Liver (tissue), 9 donors: ENCODE measurements around the gene THOC1. TPM values are rescaled to one million over a fixed set of nuclear protein-coding genes. Genes with fewer than 3 reads are reported as not detected.

ENCODE experiments used
- DNase-seq: peaks from one replicate; pipeline ENCODE4 v3.0.0-alpha.2; 2017; ENCODE audit warnings: low spot score
- H3K27ac ChIP-seq, 2 donors: one replicate each; pipeline ENCODE4 v1.7.0; 2013; ENCODE audit warnings: inconsistent platforms in 2 of 2, low read length in 2 of 2, control low read depth in 1 of 2, low read depth in 1 of 2, mild to moderate bottlenecking in 1 of 2
- H3K27me3 ChIP-seq, 4 donors: one replicate each; pipeline versions ENCODE4 v1.6.1 to v1.7.0; 2013; ENCODE audit warnings: low read length in 3 of 4, inconsistent platforms in 1 of 4, mild to moderate bottlenecking in 1 of 4, moderate library complexity in 1 of 4; ENCODE audit not compliant: control insufficient read depth in 4 of 4, insufficient read depth in 4 of 4
- H3K36me3 ChIP-seq, 4 donors: one replicate each; pipeline versions ENCODE4 v1.6.1 to v1.7.0; 2013; ENCODE audit warnings: low read length in 3 of 4, mild to moderate bottlenecking in 3 of 4, low read depth in 1 of 4, moderate library complexity in 1 of 4; ENCODE audit not compliant: control insufficient read depth in 4 of 4, insufficient read depth in 3 of 4
- H3K4me1 ChIP-seq, 4 donors: one replicate each; pipeline versions ENCODE4 v1.6.1 to v1.7.0; 2013; ENCODE audit warnings: low read length in 3 of 4, mild to moderate bottlenecking in 3 of 4, moderate library complexity in 1 of 4; ENCODE audit not compliant: control insufficient read depth in 4 of 4, insufficient read depth in 4 of 4
- H3K4me3 ChIP-seq, 3 donors: one replicate each; pipeline versions ENCODE4 v1.6.1 to v1.7.0; 2013; ENCODE audit warnings: low read length in 3 of 3, control low read depth in 1 of 3, low read depth in 1 of 3, mild to moderate bottlenecking in 1 of 3
- H3K9ac ChIP-seq, 2 donors: one replicate each; pipeline ENCODE4 v1.7.0; 2013; ENCODE audit warnings: low read length in 2 of 2, mild to moderate bottlenecking in 2 of 2, moderate library complexity in 2 of 2, control low read depth in 1 of 2, low read depth in 1 of 2
- H3K9me3 ChIP-seq, 4 donors: one replicate each; pipeline versions ENCODE4 v1.6.1 to v1.7.0; 2013; ENCODE audit warnings: low read length in 3 of 4; ENCODE audit not compliant: control insufficient read depth in 4 of 4
- FOXA1 ChIP-seq: IDR thresholded peaks from 2 replicates; pipeline ENCODE4 v1.6.1; 2016; ENCODE audit warnings: antibody characterized with exemption
- FOXA2 ChIP-seq: IDR thresholded peaks from 2 replicates; pipeline ENCODE4 v1.6.1; 2016; ENCODE audit warnings: antibody characterized with exemption
- HNF4A ChIP-seq, 2 donors: conservative IDR thresholded peaks; 2 replicates each; pipeline ENCODE4 v1.6.1; 2016; ENCODE audit warnings: antibody characterized with exemption in 2 of 2, mild to moderate bottlenecking in 2 of 2
- HNF4G ChIP-seq: IDR thresholded peaks from 2 replicates; pipeline ENCODE4 v1.6.1; 2016; ENCODE audit warnings: antibody characterized with exemption
- JUND ChIP-seq, 2 donors: IDR thresholded peaks; 2 replicates each; pipeline ENCODE4 v1.6.1; 2016; ENCODE audit warnings: antibody characterized with exemption in 2 of 2
- NR2F2 ChIP-seq: IDR thresholded peaks from 2 replicates; pipeline ENCODE4 v1.6.1; 2016; ENCODE audit warnings: antibody characterized with exemption
- RAD21 ChIP-seq, 2 donors: IDR thresholded peaks; 2 replicates each; pipeline ENCODE4 v1.6.1; 2016; ENCODE audit warnings: antibody characterized with exemption in 2 of 2, mild to moderate bottlenecking in 2 of 2
- RXRA ChIP-seq, 2 donors: IDR thresholded peaks; 2 replicates each; pipeline ENCODE4 v1.6.1; 2017 to 2018; ENCODE audit warnings: antibody characterized with exemption in 2 of 2, mild to moderate bottlenecking in 1 of 2
- SP1 ChIP-seq: IDR thresholded peaks from 2 replicates; pipeline ENCODE4 v1.6.1; 2018; ENCODE audit warnings: antibody characterized with exemption, mild to moderate bottlenecking
- TAF1 ChIP-seq: conservative IDR thresholded peaks from 2 replicates; pipeline ENCODE4 v1.6.1; 2016; ENCODE audit warnings: antibody characterized with exemption, mild to moderate bottlenecking
- WGBS: extraction: QIAGEN DNeasy Blood & Tissue Kit; methylation state at CpG from one replicate; pipeline ENCODE4 v1.1.7; 2013; 5-methylcytosine and 5-hydroxymethylcytosine counted together
- polyA plus RNA-seq, 2 donors: library from polyadenylated mRNA; stranded (reverse) in 1 of 2; unstranded in 1 of 2; fragments of 200-250 nt in 1 of 2; fragments of >200 nt in 1 of 2; fragmentation: Nextera tagmentation in 1 of 2; extraction: Ambion mirVana in 1 of 2; gene quantifications; one replicate each; pipeline versions ENCODE4 v1.2.1 to v1.2.3, GENCODE V29; 2013 to 2015
- total RNA-seq, 2 donors: library from RNA; depleted of rRNA; stranded (reverse); fragments of >200 nt; gene quantifications; one replicate each; pipeline ENCODE4 v1.2.3, GENCODE V29; 2014
- TF ChIP-seq, protein P1 (sequence below): IDR thresholded peaks from 2 replicates; pipeline ENCODE4 v1.6.1; 2016; ENCODE audit warnings: antibody characterized with exemption, mild to moderate bottlenecking
- TF ChIP-seq, protein P2 (sequence below): IDR thresholded peaks from 2 replicates; pipeline ENCODE4 v1.6.1; 2016; ENCODE audit warnings: antibody characterized with exemption
- TF ChIP-seq, protein P3 (sequence below): IDR thresholded peaks from 2 replicates; pipeline ENCODE4 v1.6.1; 2016; ENCODE audit warnings: antibody characterized with exemption
- TF ChIP-seq, protein P4 (sequence below): fragments of 150-350 bp; IDR thresholded peaks from 2 replicates; pipeline ENCODE4 v1.5.1; 2017; ENCODE audit warnings: improper control_type of control experiment, low read depth, low read length; ENCODE audit not compliant: missing input control
- donor health status: healthy.
- donor health status: healthy.
- donor health status: healthy.
- donor health status: healthy.
- donor health status: healthy.

Gene THOC1
- total and polyA plus RNA-seq, 4 donors: 5.2 to 30.5 (median 22.0) TPM

DNA sequence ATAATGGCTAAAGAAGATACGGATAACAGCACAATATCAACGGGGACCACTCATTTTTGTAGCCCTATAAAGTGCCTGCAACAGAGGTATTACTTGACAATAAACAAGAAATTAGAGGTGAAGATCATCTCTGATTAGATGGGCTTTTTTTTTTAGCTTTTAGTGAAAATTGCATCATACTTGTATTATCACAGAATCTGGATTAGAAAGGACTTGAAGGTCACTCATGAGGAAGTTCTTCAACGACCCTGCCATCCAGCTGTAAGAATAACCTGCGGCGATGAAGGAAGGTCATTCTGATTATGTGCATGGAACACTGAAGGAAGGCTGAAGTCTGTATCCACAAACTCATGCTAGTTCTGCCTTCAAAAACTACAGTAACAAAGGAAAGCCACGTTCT is 40.5 kb downstream of the THOC1 start:
- WGBS: 94% methylated on average over 6 of the region's 6 CpGs
- no peak overlapping the region for H3K9ac ChIP-seq
- TF ChIP-seq SP1 (no peak), NR2F2 (no peak), RAD21 (IDR thresholded peaks at IDR 0.05) (no peak)
- H3K4me1 ChIP-seq: no peaks in the 10 kb centered on the region
- H3K36me3 ChIP-seq: peaks cover 2 to 20% (median 18%) of the 10 kb centered on the region in 4 donors
- DNase-seq: no peak
- no peaks in the 10 kb centered on the region for H3K9me3 ChIP-seq
- H3K27ac ChIP-seq: no peak overlapping the region
- no peaks in the 10 kb centered on the region for H3K27me3 ChIP-seq
- H3K4me3 ChIP-seq: no peak overlapping the region

DNA sequence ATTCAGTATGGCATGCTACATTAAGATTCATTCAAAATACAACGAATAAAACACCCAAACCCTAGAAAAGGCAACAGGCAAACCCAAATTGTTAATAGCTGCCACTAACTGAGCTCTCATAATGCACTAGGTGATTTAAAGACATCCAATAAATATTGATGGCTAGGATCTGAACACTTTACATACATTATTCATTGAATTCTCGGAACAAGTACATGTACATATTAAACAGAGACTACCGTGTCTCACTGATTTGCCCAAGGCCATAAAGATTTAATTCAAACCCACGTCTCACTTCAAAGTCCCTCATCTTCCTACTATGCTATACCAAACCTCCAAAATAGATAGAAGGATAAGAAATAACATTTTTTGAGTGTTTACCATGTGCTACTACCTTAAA is 42.1 kb downstream of the THOC1 start:
- Histone ChIP-seq H3K4me3 (no peak overlapping the region), H3K9me3 (no peaks in the 10 kb centered on the region), H3K27me3 (no peaks in the 10 kb centered on the region), H3K4me1 (no peaks in the 10 kb centered on the region), H3K27ac (no peak overlapping the region), H3K36me3 (peaks cover 2 to 23% (median 19%) of the 10 kb centered on the region in 4 donors), H3K9ac (no peak overlapping the region)
- WGBS: 96% methylated on average over 4 of the region's 4 CpGs
- TF ChIP-seq HNF4A (conservative IDR thresholded peaks at IDR 0.05) (no peak), FOXA1 (no peak), SP1 (no peak)
- no peak for DNase-seq

DNA sequence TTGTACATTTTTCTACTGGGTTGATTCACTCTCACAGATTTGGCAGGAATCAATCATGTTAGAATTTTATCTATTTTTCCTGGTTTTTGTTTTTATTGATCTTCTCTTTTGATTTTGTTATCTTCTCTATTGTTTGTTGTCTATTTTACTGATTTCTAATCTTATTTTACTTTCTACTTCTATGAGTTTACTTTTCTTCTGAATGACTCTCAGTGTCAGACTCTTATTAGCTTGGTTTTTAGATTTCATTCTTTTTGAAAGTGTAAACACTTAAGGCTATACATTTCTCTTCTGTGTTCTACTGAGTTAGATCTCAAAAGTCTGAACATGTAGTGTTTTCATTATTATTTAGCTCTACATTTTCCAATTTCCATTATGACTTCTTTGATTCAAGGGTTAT is 47.1 kb downstream of the THOC1 start:
- peaks cover 8 to 43% (median 32%) of the 10 kb centered on the region in 4 donors for H3K36me3 ChIP-seq
- no peak for DNase-seq

More for the DNA sequence above, 47.1 kb downstream of the THOC1 start:
- Histone ChIP-seq H3K9me3 (no peaks in the 10 kb centered on the region), H3K27me3 (no peaks in the 10 kb centered on the region), H3K4me3 (no peak overlapping the region), H3K9ac (no peak overlapping the region), H3K4me1 (no peaks in the 10 kb centered on the region), H3K27ac (no peak overlapping the region)
- TF ChIP-seq TAF1 (no peak), JUND (IDR thresholded peaks at IDR 0.05) (no peak), SP1 (no peak), FOXA2 (no peak), NR2F2 (no peak), RXRA (IDR thresholded peaks at IDR 0.05) (no peak), HNF4A (conservative IDR thresholded peaks at IDR 0.05) (no peak), RAD21 (IDR thresholded peaks at IDR 0.05) (no peak), HNF4G (no peak)
- TF ChIP-seq, protein P1, sequence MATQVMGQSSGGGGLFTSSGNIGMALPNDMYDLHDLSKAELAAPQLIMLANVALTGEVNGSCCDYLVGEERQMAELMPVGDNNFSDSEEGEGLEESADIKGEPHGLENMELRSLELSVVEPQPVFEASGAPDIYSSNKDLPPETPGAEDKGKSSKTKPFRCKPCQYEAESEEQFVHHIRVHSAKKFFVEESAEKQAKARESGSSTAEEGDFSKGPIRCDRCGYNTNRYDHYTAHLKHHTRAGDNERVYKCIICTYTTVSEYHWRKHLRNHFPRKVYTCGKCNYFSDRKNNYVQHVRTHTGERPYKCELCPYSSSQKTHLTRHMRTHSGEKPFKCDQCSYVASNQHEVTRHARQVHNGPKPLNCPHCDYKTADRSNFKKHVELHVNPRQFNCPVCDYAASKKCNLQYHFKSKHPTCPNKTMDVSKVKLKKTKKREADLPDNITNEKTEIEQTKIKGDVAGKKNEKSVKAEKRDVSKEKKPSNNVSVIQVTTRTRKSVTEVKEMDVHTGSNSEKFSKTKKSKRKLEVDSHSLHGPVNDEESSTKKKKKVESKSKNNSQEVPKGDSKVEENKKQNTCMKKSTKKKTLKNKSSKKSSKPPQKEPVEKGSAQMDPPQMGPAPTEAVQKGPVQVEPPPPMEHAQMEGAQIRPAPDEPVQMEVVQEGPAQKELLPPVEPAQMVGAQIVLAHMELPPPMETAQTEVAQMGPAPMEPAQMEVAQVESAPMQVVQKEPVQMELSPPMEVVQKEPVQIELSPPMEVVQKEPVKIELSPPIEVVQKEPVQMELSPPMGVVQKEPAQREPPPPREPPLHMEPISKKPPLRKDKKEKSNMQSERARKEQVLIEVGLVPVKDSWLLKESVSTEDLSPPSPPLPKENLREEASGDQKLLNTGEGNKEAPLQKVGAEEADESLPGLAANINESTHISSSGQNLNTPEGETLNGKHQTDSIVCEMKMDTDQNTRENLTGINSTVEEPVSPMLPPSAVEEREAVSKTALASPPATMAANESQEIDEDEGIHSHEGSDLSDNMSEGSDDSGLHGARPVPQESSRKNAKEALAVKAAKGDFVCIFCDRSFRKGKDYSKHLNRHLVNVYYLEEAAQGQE: no peak
- TF ChIP-seq, protein P2, sequence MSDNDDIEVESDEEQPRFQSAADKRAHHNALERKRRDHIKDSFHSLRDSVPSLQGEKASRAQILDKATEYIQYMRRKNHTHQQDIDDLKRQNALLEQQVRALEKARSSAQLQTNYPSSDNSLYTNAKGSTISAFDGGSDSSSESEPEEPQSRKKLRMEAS: no peak
- TF ChIP-seq, protein P3, sequence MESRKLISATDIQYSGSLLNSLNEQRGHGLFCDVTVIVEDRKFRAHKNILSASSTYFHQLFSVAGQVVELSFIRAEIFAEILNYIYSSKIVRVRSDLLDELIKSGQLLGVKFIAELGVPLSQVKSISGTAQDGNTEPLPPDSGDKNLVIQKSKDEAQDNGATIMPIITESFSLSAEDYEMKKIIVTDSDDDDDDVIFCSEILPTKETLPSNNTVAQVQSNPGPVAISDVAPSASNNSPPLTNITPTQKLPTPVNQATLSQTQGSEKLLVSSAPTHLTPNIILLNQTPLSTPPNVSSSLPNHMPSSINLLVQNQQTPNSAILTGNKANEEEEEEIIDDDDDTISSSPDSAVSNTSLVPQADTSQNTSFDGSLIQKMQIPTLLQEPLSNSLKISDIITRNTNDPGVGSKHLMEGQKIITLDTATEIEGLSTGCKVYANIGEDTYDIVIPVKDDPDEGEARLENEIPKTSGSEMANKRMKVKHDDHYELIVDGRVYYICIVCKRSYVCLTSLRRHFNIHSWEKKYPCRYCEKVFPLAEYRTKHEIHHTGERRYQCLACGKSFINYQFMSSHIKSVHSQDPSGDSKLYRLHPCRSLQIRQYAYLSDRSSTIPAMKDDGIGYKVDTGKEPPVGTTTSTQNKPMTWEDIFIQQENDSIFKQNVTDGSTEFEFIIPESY: no peak
- TF ChIP-seq, protein P4, sequence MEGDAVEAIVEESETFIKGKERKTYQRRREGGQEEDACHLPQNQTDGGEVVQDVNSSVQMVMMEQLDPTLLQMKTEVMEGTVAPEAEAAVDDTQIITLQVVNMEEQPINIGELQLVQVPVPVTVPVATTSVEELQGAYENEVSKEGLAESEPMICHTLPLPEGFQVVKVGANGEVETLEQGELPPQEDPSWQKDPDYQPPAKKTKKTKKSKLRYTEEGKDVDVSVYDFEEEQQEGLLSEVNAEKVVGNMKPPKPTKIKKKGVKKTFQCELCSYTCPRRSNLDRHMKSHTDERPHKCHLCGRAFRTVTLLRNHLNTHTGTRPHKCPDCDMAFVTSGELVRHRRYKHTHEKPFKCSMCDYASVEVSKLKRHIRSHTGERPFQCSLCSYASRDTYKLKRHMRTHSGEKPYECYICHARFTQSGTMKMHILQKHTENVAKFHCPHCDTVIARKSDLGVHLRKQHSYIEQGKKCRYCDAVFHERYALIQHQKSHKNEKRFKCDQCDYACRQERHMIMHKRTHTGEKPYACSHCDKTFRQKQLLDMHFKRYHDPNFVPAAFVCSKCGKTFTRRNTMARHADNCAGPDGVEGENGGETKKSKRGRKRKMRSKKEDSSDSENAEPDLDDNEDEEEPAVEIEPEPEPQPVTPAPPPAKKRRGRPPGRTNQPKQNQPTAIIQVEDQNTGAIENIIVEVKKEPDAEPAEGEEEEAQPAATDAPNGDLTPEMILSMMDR: no peak
